Osteocyte (in vitro differentiated cells): Measurements from ENCODE around the gene PPP1R3D. TPM values are rescaled to one million over a fixed set of nuclear protein-coding genes. Genes with fewer than 3 reads are reported as not detected.
"Not testable (repeated sequence)": the region's sequence is repeated elsewhere in the genome, so short reads cannot be mapped to it uniquely, and the experiment has no call there.

Experiments
- DNase-seq: peaks from one replicate; pipeline ENCODE4 v3.0.0; 2021; ENCODE audit warnings: mixed read lengths; ENCODE audit not compliant: unreplicated experiment; ENCODE audit errors: extremely low spot score
- H3K27ac Mint-ChIP-seq: one replicate; pipeline ENCODE4 v1.8.0; 2021; ENCODE audit warnings: mild to moderate bottlenecking, mixed read lengths; ENCODE audit not compliant: unreplicated experiment
- H3K27me3 Mint-ChIP-seq: one replicate; pipeline ENCODE4 v1.8.0; 2021; ENCODE audit warnings: mixed read lengths; ENCODE audit not compliant: unreplicated experiment
- H3K36me3 Mint-ChIP-seq: one replicate; pipeline ENCODE4 v1.8.0; 2021; ENCODE audit warnings: mixed read lengths; ENCODE audit not compliant: unreplicated experiment
- H3K4me1 Mint-ChIP-seq: one replicate; pipeline ENCODE4 v1.8.0; 2021; ENCODE audit warnings: mixed read lengths; ENCODE audit not compliant: unreplicated experiment
- H3K4me3 Mint-ChIP-seq: one replicate; pipeline ENCODE4 v1.8.0; 2021; ENCODE audit warnings: mild to moderate bottlenecking, moderate library complexity, mixed read lengths; ENCODE audit not compliant: unreplicated experiment
- H3K9me3 Mint-ChIP-seq: one replicate; pipeline ENCODE4 v1.8.0; 2021; ENCODE audit warnings: mixed read lengths; ENCODE audit not compliant: unreplicated experiment
- total RNA-seq: library from RNA; stranded (reverse); gene quantifications from 2 replicates; pipeline ENCODE4 v1.2.1, GENCODE V29; 2021
- TF ChIP-seq, protein P1 (sequence below): fragments of 200-600 bp; sonication (generic); IDR thresholded peaks from 2 replicates; pipeline ENCODE4 v1.5.0; 2021; ENCODE audit warnings: antibody characterized with exemption, mild to moderate bottlenecking, moderate library complexity

PPP1R3D gene
- total RNA-seq, 1 donor from 2014 or later = 7.3 TPM

DNA sequence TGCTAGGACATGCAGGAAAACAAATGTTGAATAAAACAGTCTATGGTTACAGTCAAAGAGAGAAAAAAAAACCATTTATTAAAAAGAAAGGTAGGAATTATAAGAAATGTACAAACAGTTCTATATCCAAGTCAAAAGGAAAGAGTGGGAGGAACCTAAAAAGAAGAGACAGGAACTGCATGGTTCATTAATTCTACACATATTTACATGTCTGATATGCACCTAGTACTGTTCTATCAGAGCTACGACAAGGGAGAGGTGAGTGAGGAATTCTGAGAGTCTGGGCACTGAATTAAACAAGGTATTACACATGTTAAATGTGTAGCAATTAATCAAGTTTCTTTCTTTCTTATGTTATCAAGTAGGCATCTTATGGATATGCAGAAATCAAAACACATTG lies 48.5 kb downstream of the PPP1R3D start:
- Mint-ChIP-seq H3K36me3 (no peaks in the 10 kb centered on the region), H3K9me3 (no peaks in the 10 kb centered on the region), H3K27me3 (no peaks in the 10 kb centered on the region), H3K4me3 (no peak overlapping the region), H3K27ac (no peak overlapping the region), H3K4me1 (no peaks in the 10 kb centered on the region)
- TF ChIP-seq, protein P1, sequence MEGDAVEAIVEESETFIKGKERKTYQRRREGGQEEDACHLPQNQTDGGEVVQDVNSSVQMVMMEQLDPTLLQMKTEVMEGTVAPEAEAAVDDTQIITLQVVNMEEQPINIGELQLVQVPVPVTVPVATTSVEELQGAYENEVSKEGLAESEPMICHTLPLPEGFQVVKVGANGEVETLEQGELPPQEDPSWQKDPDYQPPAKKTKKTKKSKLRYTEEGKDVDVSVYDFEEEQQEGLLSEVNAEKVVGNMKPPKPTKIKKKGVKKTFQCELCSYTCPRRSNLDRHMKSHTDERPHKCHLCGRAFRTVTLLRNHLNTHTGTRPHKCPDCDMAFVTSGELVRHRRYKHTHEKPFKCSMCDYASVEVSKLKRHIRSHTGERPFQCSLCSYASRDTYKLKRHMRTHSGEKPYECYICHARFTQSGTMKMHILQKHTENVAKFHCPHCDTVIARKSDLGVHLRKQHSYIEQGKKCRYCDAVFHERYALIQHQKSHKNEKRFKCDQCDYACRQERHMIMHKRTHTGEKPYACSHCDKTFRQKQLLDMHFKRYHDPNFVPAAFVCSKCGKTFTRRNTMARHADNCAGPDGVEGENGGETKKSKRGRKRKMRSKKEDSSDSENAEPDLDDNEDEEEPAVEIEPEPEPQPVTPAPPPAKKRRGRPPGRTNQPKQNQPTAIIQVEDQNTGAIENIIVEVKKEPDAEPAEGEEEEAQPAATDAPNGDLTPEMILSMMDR = no peak
- DNase-seq = no peak

DNA sequence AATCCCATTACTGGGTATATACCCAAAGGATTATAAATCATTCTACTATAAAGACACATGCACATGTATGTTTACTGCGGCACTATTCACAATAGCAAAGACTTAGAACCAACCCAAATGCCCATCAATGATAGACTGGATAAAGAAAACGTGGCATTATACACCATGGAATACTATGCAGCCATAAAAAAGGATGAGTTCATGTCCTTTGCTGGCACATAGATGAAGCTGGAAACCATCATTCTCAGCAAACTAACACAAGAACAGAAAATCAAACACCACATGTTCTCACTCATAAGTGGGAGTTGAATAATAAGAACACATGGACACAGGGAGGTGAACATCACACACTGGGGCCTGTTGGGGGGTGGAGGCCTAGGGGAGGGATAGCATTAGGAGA lies 50.1 kb downstream of the PPP1R3D start:
- H3K27ac Mint-ChIP-seq, H3K9me3 Mint-ChIP-seq, H3K4me1 Mint-ChIP-seq, H3K27me3 Mint-ChIP-seq, H3K36me3 Mint-ChIP-seq, DNase-seq, H3K4me3 Mint-ChIP-seq: not testable (repeated sequence)

DNA sequence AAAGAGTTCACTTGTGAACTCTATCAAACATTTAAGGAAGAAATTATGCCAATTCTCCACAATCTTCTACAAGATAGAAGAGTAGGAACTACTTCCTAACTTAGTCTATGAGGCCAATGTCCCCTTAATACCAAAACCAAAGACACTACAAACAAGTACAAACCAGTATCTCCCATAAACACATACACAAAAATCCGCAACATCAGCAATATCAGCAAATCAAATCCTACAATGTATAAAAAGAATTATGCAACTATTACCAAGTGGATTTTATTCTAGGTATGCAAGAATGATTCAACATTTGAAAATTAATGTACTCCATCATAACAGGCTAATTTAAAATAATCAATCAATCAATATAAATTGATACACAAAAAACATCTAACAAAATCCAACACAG lies 52.1 kb downstream of the PPP1R3D start:
- Mint-ChIP-seq H3K27ac (no peak overlapping the region), H3K9me3 (no peaks in the 10 kb centered on the region), H3K36me3 (no peaks in the 10 kb centered on the region), H3K4me3 (no peak overlapping the region), H3K4me1 (no peaks in the 10 kb centered on the region), H3K27me3 (no peaks in the 10 kb centered on the region)
- TF ChIP-seq, protein P1 = no peak
- DNase-seq = no peak

Other genes starting within 250 kb of the PPP1R3D start
- 1.7 and 2.1 TPM in 2 replicates for gene SYCP2, start 6.7 kb downstream of the PPP1R3D start, total RNA-seq
- gene FAM217B, start 84 bp upstream of the PPP1R3D start, total RNA-seq = 16.7 and 17.7 TPM in 2 replicates
- gene CDH26, start 18.1 kb upstream of the PPP1R3D start, total RNA-seq = 0.16 and 0.46 TPM in 2 replicates